Measurements from ENCODE around the gene S100A14.
"Not testable (repeated sequence)": the region's sequence is repeated elsewhere in the genome, so short reads cannot be mapped to it uniquely, and the experiment has no call there.

DNA sequence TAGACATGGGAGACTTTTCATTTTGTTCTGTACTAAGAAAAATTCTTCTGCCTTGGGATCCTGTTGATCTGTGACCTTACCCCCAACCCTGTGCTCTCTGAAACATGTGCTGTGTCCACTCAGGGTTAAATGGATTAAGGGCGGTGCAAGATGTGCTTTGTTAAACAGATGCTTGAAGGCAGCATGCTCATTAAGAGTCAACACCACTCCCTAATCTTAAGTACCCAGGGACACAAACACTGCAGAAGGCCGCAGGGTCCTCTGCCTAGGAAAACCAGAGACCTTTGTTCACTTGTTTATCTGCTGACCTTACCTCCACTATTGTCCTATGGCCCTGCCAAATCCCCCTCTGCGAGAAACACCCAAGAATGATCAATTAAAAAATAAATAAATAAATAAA lies 32.6 kb downstream of the S100A14 start:
- TF ChIP-seq, protein P1, sequence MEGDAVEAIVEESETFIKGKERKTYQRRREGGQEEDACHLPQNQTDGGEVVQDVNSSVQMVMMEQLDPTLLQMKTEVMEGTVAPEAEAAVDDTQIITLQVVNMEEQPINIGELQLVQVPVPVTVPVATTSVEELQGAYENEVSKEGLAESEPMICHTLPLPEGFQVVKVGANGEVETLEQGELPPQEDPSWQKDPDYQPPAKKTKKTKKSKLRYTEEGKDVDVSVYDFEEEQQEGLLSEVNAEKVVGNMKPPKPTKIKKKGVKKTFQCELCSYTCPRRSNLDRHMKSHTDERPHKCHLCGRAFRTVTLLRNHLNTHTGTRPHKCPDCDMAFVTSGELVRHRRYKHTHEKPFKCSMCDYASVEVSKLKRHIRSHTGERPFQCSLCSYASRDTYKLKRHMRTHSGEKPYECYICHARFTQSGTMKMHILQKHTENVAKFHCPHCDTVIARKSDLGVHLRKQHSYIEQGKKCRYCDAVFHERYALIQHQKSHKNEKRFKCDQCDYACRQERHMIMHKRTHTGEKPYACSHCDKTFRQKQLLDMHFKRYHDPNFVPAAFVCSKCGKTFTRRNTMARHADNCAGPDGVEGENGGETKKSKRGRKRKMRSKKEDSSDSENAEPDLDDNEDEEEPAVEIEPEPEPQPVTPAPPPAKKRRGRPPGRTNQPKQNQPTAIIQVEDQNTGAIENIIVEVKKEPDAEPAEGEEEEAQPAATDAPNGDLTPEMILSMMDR (IDR thresholded peaks at IDR 0.05) = not testable (repeated sequence)
- not testable (repeated sequence) for TF ChIP-seq POLR2A (IDR thresholded peaks at IDR 0.05)

Data from vagina (tissue), 2 donors.